GM21423 (cell line): Measurements from ENCODE around the gene PTPRG.

Experiments used
- ATAC-seq: cut with Tn5 transposase; IDR thresholded peaks from one replicate; pipeline ENCODE4 v1.9.1; 2021; ENCODE audit warnings: mild to moderate bottlenecking, moderate library complexity; ENCODE audit not compliant: unreplicated experiment

PTPRG gene

GRCh38 chr3:61616586-61616985 is 55.2 kb downstream of the PTPRG start:
- no peak for ATAC-seq

DNA sequence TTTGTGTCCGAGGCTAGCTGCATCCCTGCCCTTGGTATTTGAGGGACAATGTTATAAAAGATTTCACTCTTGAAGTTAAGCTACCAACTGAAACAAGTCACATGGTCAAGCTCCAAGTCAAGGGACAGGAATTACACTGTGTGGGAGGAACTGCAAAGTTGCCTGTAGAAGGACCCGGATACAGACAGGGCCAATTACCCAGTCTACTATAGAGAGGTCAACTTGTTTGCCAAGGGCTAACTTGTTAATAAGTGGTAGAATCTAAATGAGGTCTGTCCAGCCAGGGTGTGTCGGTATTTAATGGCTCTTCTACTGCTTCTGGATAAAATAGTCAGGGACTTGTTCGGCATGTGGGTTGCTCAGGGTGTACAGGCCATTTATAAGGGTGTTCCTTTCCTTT is 55.7 kb downstream of the PTPRG start:
- ATAC-seq = no peak

DNA sequence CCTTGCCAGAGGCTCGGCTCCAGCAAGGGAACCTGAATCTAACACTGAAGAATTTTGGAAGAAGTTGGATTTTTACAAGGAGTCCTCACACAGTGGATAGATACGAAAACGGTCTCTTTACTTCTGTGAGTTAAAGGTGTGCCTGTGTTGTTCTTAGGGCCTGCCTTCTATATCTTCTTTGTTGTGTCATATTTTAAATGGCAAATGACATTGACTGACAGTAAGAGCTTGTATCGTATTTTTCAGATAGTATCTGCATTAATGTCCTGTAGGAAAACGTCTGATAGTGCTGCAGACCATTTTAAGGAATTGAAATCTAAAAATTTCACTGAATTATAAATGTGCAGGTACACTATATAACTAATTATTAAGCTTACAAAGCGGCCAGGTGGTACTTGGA is 56.3 kb downstream of the PTPRG start:
- ATAC-seq = no peak

- ATAC-seq = no peak
Measured at GRCh38 chr3:61618231-61618630, 56.9 kb downstream of the PTPRG start.

GRCh38 chr3:61618871-61619270 is 57.5 kb downstream of the PTPRG start:
- ATAC-seq = no peak

GRCh38 chr3:61620073-61620472 is 58.7 kb downstream of the PTPRG start:
- ATAC-seq = no peak

DNA sequence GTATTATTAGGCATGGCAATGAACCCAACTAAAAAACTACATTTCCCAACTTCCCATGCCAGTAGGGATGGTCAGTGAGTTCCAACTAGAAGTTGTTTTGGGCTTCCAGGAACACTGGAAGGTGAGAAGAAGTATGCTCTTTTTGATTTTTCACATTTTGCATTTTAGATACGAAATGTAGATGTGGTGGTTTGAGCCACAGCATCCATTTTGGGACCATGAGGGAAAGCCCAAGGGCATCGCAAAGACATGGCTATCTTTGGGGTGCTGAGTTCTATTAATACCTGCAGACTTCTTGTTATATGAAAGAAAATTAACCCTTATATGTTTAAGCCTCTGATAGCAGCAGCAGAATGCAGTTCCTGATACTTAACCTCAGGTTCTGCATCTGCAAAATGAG is 62.9 kb downstream of the PTPRG start:
- ATAC-seq = no peak

DNA sequence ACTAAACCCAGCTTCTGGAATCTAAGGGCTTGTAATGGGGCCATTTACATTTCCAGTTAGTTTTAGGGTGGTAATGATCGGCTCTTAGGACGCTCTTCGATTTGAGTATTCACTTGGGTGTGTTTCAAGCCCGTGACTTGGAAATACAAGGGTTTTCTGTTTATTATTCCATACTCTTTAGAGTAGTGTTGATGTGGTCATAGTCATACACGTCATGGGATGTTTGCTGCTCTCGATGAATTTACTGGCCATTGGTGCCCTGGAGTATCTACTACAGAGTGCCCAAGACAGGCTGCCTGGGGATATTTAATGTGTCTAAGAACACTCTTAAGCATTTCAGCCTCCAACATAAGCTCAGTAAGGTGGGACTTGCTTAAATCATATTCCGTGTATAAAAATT is 64.1 kb downstream of the PTPRG start:
- ATAC-seq = no peak

GRCh38 chr3:61626484-61626883 is 65.1 kb downstream of the PTPRG start:
- no peak for ATAC-seq

DNA sequence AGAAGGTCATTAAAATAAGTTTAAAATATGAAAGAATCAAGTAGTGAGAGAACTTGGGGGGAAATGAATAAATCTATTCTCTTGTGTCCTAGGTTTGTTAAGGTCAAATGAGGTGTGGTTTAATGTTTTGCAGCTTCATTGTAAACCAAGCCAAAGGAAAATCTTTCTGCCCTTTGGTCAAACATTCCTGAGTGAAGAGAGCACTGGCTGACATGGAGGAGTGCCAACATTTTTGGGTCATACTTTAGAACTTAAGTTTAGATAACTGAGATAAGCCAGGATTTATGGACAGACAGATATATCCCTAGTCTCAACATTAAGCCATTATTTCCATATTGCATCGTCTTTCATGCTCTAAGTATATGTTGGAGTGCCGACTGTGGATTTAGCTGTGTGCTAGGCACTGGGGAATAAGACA is 66.4 kb downstream of the PTPRG start:
- ATAC-seq = no peak

DNA sequence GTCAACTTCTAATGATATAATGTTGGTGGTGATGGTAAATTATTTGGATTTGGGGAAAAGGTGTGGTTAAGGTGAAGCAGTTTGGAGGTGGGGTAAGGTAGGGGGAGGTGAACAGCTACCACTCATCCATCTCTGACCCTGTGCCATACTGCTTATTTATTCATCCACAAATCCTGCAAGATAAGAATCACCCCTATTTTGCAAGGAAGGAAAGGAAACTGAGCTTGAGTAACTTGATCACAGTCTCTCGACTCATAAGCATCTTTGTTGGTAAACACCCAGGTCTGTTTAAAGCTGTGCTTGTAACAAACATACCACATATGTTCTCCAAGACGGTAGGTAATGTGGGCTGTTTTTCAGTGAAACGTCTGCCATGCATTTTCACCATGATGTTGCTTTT is 67.3 kb downstream of the PTPRG start:
- no peak for ATAC-seq

DNA sequence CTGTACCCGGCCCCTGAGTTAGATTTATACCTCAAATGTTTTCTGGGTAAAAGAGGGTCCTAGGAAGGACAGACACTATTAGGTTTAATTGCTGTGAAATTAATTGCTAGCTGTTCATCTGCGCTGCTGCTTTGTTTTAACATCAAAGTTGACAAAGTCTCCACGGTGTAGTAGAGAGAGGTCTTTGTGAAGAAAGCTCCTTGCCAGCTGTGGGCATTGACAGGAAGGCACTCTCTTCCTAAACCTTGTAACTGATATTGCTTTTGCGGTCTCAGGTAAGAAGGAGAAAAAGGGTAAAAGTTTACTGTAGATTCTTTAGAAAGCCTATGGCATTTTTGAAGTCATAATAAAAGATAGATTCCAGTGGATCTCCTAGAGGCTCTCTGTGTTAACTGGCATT is 68.1 kb downstream of the PTPRG start:
- no peak for ATAC-seq

DNA sequence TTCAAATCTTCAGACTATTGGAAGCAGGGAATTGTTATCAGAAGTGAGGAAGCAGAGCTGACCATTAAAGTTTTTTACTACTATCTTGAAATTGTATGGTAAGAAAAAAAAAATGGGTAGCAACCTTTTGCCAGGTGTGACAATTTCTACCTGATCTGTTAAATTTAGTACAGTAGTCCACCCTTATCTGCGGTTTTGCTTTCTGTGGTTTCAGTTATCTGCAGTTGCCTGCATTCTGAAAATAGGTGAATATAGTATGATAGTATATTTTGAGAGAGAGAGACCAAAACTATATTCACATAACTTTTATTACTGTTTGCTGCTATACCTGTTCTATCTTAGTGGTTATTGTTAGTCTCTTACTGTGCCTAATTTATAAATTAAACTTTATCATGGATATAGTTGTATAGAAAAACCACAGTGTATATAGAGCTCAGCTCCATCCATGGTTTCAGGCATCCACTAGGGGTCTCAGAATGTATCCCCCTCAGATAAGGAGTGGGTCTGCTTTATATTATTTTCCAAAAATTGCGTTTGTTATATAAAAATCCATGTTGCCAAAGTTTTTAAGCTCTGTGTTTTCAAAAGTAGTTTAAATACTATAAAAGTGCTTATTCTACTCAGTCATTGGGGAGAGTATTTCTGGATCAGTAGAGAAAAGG is 69.9 kb downstream of the PTPRG start:
- no peak for ATAC-seq

- no peak for ATAC-seq
Measured at GRCh38 chr3:61632568-61633175, 71.3 kb downstream of the PTPRG start.

DNA sequence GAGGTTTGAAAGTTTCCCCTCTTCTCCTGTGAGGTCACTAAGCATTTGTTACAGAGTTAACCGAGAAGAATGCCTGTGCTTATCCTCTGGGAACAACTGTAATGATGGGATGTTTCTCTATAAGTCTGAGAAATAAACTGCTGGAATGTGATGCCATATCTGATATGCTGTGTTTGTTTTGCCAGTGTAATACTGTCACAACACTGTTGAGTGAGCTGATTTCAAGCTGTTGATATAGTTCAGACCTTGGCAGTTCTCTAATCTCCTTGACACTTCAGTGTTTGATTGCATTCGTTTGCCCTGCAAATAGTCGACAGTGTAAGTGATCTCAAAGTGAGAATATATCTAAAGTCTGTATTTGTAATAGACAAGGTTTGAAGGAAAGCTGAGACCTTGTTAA is 73.3 kb downstream of the PTPRG start:
- no peak for ATAC-seq

DNA sequence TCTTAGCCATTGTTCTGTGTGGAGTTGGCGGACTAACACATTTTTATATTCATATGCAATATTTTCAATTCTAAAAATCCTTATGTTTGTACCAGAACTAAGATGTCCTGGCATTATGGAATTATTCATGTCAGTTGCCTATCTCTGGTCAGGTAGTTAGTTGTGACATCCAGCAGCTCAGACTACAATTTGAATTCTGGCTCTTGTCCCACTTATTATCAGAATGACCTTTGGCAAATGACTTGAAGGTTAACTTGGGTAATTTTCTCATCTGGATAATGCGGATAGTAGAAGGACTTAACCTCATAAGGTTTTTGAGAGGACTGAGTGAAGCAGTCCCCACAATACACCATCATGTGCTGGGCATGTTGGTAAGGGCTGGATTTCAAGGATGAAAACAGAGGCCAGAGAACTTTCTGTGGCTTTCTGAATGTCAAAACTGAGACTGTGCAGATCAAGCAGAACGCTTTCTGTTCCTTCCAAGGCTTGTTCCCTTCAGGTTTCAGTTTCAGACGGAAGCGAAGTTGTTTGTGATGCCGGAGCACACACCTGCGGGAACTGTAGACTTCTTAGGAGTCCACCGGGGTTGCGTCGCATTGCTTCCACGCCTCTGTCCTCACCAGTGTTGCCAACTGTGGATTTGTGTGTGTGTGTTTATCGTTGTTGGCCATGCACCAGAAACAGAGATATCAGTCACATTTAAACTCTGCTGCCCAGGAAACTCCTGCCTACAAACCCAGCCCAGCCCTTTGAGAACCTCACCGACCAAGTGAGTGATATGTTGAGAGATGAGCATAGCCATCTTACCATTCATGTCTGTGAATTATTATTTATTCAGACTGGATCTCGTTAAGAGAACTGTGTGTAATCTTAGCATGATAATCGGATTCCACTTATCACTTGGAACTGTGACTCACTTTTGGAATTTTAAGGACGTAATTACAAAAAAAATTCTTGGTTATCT is 76.0 kb downstream of the PTPRG start:
- ATAC-seq = peak; percentile 78

GRCh38 chr3:61638741-61639140 is 77.4 kb downstream of the PTPRG start:
- ATAC-seq = no peak

- no peak for ATAC-seq
Measured at GRCh38 chr3:61639991-61640390, 78.6 kb downstream of the PTPRG start.

GRCh38 chr3:61645148-61645547 is 83.8 kb downstream of the PTPRG start:
- no peak for ATAC-seq

DNA sequence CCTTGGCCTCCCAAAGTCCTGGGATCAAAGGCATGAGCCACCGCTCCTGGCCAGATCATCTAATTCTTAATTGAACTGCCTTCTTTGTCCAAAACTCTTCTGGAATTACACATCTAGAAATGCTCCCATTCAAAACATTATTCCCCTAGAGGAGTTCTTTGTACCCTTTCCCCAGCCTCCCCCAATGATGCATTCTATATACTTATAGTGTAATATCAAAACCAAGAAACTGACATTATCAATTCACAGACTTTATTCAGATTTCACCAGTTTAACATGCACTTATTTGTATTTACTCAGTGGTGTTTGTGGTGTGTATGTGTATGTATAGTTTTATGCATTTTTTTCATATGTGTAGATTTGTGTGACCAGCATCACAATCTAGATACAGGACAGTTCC is 85.0 kb downstream of the PTPRG start:
- no peak for ATAC-seq

DNA sequence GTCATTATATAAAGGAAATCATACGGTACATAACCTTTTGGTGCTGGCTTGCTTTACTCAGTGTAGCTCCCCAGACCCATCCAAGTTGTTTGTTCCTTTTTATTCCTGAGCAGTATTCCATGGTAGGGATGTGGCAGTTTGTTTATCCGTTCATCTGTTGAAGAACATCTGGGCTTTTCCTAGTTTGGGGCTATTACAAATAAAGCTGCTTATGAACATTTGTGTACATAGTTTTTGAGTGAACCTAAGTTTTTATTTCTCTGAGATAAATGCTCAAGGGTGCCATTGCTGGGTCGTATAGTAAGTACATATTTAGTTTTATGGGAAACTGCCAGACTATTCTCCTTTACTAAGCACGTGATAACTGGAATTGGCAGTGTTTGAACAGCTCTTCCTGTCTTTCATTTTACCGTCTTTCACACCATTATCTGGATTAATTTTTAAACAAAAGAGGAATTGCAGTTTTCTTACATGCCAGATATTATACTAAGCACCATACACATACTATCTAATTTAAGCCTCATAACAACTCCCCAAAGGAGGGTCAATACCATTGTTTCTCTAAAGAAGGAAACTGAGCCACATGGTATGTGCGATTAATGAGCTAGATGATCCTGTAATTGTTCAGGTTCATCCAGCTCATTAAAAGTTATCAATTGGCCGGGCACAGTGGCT is 85.6 kb downstream of the PTPRG start:
- ATAC-seq = no peak
